ENCODE data around the gene GPR143.
"Not testable (repeated sequence)": the region's sequence is repeated elsewhere in the genome, so short reads cannot be mapped to it uniquely, and the experiment has no call there.

- not testable (repeated sequence) for TF ChIP-seq CTCF, POLR2A, POLR2AphosphoS5, EP300 (IDR thresholded peaks at IDR 0.05)
These were observed 2.7 kb upstream of the GPR143 start for GRCh38 chrX:9768321-9768839.
